HepG2 (cell line): ENCODE measurements around the gene ZC3H12A. TPM values are rescaled to one million over a fixed set of nuclear protein-coding genes. Genes with fewer than 3 reads are reported as not detected.
A peak's percentile ranks its signal among the peaks of the same experiment; 100 is the strongest.

Experiments
- KLF11 ChIP-seq: IDR thresholded peaks from 2 replicates; pipeline ENCODE4 v1.6.1; 2016; ENCODE audit warnings: missing compliant biosample characterization
- MEF2D ChIP-seq: sonication (generic); formaldehyde crosslinking; IDR thresholded peaks from 2 replicates; pipeline ENCODE4 v1.5.1; 2020; ENCODE audit warnings: mild to moderate bottlenecking, missing genetic modification reagents
- NFIC ChIP-seq: IDR thresholded peaks from 2 replicates; pipeline ENCODE4 v1.6.1; 2012; ENCODE audit warnings: mild to moderate bottlenecking, low read length, inconsistent platforms
- REPIN1 ChIP-seq: sonication (generic); formaldehyde crosslinking; IDR thresholded peaks from 2 replicates; pipeline ENCODE4 v1.8.0; 2022; ENCODE audit warnings: missing genetic modification reagents, low read depth, mild to moderate bottlenecking, borderline replicate concordance
- TEAD3 ChIP-seq: optimal IDR thresholded peaks from 2 replicates; pipeline ENCODE3; 2016; ENCODE audit warnings: borderline replicate concordance
- TFE3 ChIP-seq: IDR thresholded peaks from 2 replicates; pipeline ENCODE4 v1.6.1; 2016
- ZNF33B ChIP-seq: sonication (generic); formaldehyde crosslinking; IDR thresholded peaks from 2 replicates; pipeline ENCODE4 v1.5.1; 2020; ENCODE audit warnings: mild to moderate bottlenecking, missing genetic modification reagents
- ZNF691 ChIP-seq: sonication (generic); formaldehyde crosslinking; IDR thresholded peaks from 2 replicates; pipeline ENCODE4 v1.4.0; 2020; ENCODE audit warnings: missing genetic modification reagents, low read depth, mild to moderate bottlenecking, borderline replicate concordance
- ZNF800 ChIP-seq: sonication (generic); formaldehyde crosslinking; IDR thresholded peaks from 2 replicates; pipeline ENCODE4 v1.4.0; 2020; ENCODE audit warnings: missing genetic modification reagents
- ZNF878 ChIP-seq: sonication (generic); formaldehyde crosslinking; IDR thresholded peaks from 2 replicates; pipeline ENCODE4 v1.8.1; 2023; ENCODE audit warnings: mild to moderate bottlenecking, missing genetic modification reagents, moderate library complexity
- polyA plus RNA-seq, 8 experiments: library from polyadenylated mRNA; depleted of rRNA in 3 of 8; stranded (reverse) in 7 of 8; unstranded in 1 of 8; fragments of >200 nt; fragmentation: Illumina TruSeq in 4 of 8; extraction: Trizol in 4 of 8; gene quantifications; 2 replicates each; pipeline versions ENCODE4 v1.2.1 to v1.2.3, GENCODE V29; 2011 to 2016; ENCODE audit warnings: low read depth in 4 of 8, missing spikeins in 1 of 8, mixed read lengths in 1 of 8; ENCODE audit not compliant: insufficient read depth in 1 of 8
- total RNA-seq, 5 experiments: library from RNA; depleted of rRNA; stranded (reverse); fragments of >200 nt; fragmentation: Illumina TruSeq; extraction: Trizol; gene quantifications; 2 replicates each; pipeline ENCODE4 v1.2.3, GENCODE V29; 2016; ENCODE audit warnings: low read depth in 1 of 5
- TF ChIP-seq, protein P1 (sequence below): sonication (generic); formaldehyde crosslinking; IDR thresholded peaks from 2 replicates; pipeline ENCODE4 v1.4.0; 2020; ENCODE audit warnings: missing genetic modification reagents
- TF ChIP-seq, protein P2 (sequence below): sonication (generic); formaldehyde crosslinking; conservative IDR thresholded peaks from 2 replicates; pipeline ENCODE4 v1.8.0; 2022; ENCODE audit warnings: mild to moderate bottlenecking, moderate library complexity, missing genetic modification reagents
- TF ChIP-seq, protein P3 (sequence below): sonication (generic); formaldehyde crosslinking; IDR thresholded peaks from 2 replicates; pipeline ENCODE4 v1.4.0; 2020; ENCODE audit warnings: low read depth, mild to moderate bottlenecking, missing genetic modification reagents
- TF ChIP-seq, protein P4 (sequence below): IDR thresholded peaks from 2 replicates; pipeline ENCODE4 v1.6.1; 2016; ENCODE audit warnings: low read depth, control low read depth

The ZC3H12A gene
- total and polyA plus RNA-seq, 2 of the 13 experiments (the other 11 are each of a cell fraction or from before 2014, with no cell fraction given), result 6.8 to 13.3 TPM

GRCh38 chr1:37479255-37480124, 5.1 kb downstream of the ZC3H12A start (continued):
- TF ChIP-seq TEAD3 (CRISPR knock-in tag) (peak; percentile 85), NFIC (no peak), ZNF800 (no peak), REPIN1 (CRISPR knock-in tag) (no peak), MEF2D (peak; percentile 89), TFE3 (CRISPR knock-in tag) (peak; percentile 88), ZNF691 (CRISPR knock-in tag) (peak; percentile 55; the same call in 1 of the 2 replicates), KLF11 (CRISPR knock-in tag) (peak; percentile 66; the same call in 1 of the 2 replicates), ZNF878 (no peak), ZNF33B (CRISPR knock-in tag) (peak; percentile 34; the same call in 1 of the 2 replicates)
- TF ChIP-seq, protein P1, sequence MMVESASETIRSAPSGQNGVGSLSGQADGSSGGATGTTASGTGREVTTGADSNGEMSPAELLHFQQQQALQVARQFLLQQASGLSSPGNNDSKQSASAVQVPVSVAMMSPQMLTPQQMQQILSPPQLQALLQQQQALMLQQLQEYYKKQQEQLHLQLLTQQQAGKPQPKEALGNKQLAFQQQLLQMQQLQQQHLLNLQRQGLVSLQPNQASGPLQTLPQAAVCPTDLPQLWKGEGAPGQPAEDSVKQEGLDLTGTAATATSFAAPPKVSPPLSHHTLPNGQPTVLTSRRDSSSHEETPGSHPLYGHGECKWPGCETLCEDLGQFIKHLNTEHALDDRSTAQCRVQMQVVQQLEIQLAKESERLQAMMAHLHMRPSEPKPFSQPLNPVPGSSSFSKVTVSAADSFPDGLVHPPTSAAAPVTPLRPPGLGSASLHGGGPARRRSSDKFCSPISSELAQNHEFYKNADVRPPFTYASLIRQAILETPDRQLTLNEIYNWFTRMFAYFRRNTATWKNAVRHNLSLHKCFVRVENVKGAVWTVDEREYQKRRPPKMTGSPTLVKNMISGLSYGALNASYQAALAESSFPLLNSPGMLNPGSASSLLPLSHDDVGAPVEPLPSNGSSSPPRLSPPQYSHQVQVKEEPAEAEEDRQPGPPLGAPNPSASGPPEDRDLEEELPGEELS (CRISPR knock-in tag), result peak; percentile 92
- TF ChIP-seq, protein P2, sequence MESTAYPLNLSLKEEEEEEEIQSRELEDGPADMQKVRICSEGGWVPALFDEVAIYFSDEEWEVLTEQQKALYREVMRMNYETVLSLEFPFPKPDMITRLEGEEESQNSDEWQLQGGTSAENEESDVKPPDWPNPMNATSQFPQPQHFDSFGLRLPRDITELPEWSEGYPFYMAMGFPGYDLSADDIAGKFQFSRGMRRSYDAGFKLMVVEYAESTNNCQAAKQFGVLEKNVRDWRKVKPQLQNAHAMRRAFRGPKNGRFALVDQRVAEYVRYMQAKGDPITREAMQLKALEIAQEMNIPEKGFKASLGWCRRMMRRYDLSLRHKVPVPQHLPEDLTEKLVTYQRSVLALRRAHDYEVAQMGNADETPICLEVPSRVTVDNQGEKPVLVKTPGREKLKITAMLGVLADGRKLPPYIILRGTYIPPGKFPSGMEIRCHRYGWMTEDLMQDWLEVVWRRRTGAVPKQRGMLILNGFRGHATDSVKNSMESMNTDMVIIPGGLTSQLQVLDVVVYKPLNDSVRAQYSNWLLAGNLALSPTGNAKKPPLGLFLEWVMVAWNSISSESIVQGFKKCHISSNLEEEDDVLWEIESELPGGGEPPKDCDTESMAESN (CRISPR knock-in tag), result peak; percentile 88
- TF ChIP-seq, protein P3, sequence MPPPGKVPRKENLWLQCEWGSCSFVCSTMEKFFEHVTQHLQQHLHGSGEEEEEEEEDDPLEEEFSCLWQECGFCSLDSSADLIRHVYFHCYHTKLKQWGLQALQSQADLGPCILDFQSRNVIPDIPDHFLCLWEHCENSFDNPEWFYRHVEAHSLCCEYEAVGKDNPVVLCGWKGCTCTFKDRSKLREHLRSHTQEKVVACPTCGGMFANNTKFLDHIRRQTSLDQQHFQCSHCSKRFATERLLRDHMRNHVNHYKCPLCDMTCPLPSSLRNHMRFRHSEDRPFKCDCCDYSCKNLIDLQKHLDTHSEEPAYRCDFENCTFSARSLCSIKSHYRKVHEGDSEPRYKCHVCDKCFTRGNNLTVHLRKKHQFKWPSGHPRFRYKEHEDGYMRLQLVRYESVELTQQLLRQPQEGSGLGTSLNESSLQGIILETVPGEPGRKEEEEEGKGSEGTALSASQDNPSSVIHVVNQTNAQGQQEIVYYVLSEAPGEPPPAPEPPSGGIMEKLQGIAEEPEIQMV (CRISPR knock-in tag), result peak; percentile 23; the same call in 1 of the 2 replicates
- TF ChIP-seq, protein P4, sequence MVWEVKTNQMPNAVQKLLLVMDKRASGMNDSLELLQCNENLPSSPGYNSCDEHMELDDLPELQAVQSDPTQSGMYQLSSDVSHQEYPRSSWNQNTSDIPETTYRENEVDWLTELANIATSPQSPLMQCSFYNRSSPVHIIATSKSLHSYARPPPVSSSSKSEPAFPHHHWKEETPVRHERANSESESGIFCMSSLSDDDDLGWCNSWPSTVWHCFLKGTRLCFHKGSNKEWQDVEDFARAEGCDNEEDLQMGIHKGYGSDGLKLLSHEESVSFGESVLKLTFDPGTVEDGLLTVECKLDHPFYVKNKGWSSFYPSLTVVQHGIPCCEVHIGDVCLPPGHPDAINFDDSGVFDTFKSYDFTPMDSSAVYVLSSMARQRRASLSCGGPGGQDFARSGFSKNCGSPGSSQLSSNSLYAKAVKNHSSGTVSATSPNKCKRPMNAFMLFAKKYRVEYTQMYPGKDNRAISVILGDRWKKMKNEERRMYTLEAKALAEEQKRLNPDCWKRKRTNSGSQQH, result peak; percentile 83
